Keratinocyte (primary cell): Measurements from ENCODE around the gene FSTL1. TPM values are rescaled to one million over a fixed set of nuclear protein-coding genes. Genes with fewer than 3 reads are reported as not detected.

Source experiments
- DNase-seq: peaks from one replicate; pipeline ENCODE4 v3.0.0-alpha.2; 2011; ENCODE audit warnings: low read depth, missing footprints, low spot score
- FAIRE-seq: peaks from 2 replicates; lab custom pipeline; 2011; peaks lifted over from hg19 to GRCh38; lab: Jason Lieb, UNC
- H2AFZ ChIP-seq: 2 replicates; pipeline ENCODE4 v1.6.0; 2012; ENCODE audit warnings: low read length, control low read depth, inconsistent platforms; ENCODE audit not compliant: control insufficient read depth
- H3K27ac ChIP-seq: 2 replicates; pipeline ENCODE4 v1.5.1; 2011; ENCODE audit warnings: low read length; ENCODE audit not compliant: control insufficient read depth, insufficient read depth
- H3K27me3 ChIP-seq: 3 replicates; pipeline ENCODE4 v1.6.0; 2011; ENCODE audit warnings: low read length; ENCODE audit not compliant: control insufficient read depth, insufficient read depth; ENCODE audit errors: extremely low read depth
- H3K36me3 ChIP-seq, 2 experiments: 2 replicates in 1 of 2; 3 replicates in 1 of 2; pipeline ENCODE4 v1.5.1; 2011; ENCODE audit warnings: low read length in 2 of 2, mild to moderate bottlenecking in 1 of 2; ENCODE audit not compliant: control insufficient read depth in 2 of 2, insufficient read depth in 2 of 2; ENCODE audit errors: extremely low read depth in 1 of 2
- H3K4me1 ChIP-seq: 3 replicates; pipeline ENCODE4 v1.5.1; 2011; ENCODE audit warnings: low read length; ENCODE audit not compliant: control insufficient read depth, insufficient read depth; ENCODE audit errors: extremely low read depth
- H3K4me2 ChIP-seq: 3 replicates; pipeline ENCODE4 v1.6.0; 2011; ENCODE audit warnings: low read depth, low read length; ENCODE audit not compliant: control insufficient read depth, insufficient read depth; ENCODE audit errors: extremely low read depth
- H3K4me3 ChIP-seq, 3 experiments: fragments of 200-600 bp in 1 of 3; sonication (generic) in 1 of 3; 2 replicates in 2 of 3; 3 replicates in 1 of 3; pipeline ENCODE4 v1.5.1; 2011 to 2016; ENCODE audit warnings: low read length in 3 of 3, mild to moderate bottlenecking in 3 of 3, control low read depth in 2 of 3, inconsistent platforms in 1 of 3, low read depth in 1 of 3, mixed read lengths in 1 of 3, mixed run types in 1 of 3, moderate library complexity in 1 of 3; ENCODE audit not compliant: control insufficient read depth in 2 of 3, insufficient read depth in 2 of 3; ENCODE audit errors: extremely low read depth in 1 of 3
- H3K79me2 ChIP-seq: 2 replicates; pipeline ENCODE4 v1.6.0; 2012; ENCODE audit warnings: low read length; ENCODE audit not compliant: control insufficient read depth, insufficient read depth
- H3K9ac ChIP-seq: 3 replicates; pipeline ENCODE4 v1.6.0; 2011; ENCODE audit warnings: low read length; ENCODE audit not compliant: control insufficient read depth, insufficient read depth; ENCODE audit errors: extremely low read depth
- H3K9me1 ChIP-seq: 3 replicates; pipeline ENCODE4 v1.6.0; 2011; ENCODE audit warnings: low read length; ENCODE audit not compliant: control insufficient read depth, insufficient read depth; ENCODE audit errors: extremely low read depth
- H3K9me3 ChIP-seq: 2 replicates; pipeline ENCODE4 v1.5.1; 2012; ENCODE audit warnings: low read depth, low read length; ENCODE audit not compliant: control insufficient read depth
- H4K20me1 ChIP-seq: 3 replicates; pipeline ENCODE4 v1.6.0; 2011; ENCODE audit warnings: low read length; ENCODE audit not compliant: control insufficient read depth, insufficient read depth; ENCODE audit errors: extremely low read depth
- CTCF ChIP-seq, 3 experiments: IDR thresholded peaks in 1 of 3; conservative IDR thresholded peaks in 1 of 3; optimal IDR thresholded peaks in 1 of 3; 2 replicates in 2 of 3; 3 replicates in 1 of 3; pipeline versions ENCODE3 to v1.5.1; 2011; ENCODE audit warnings: low read length in 3 of 3, mild to moderate bottlenecking in 3 of 3, moderate library complexity in 2 of 3, control low read depth in 1 of 3, inconsistent platforms in 1 of 3; ENCODE audit not compliant: insufficient read depth in 2 of 3; ENCODE audit errors: extremely low read depth in 1 of 3
- EZH2 ChIP-seq: IDR thresholded peaks from one replicate; pipeline ENCODE4 v1.6.1; 2012; ENCODE audit warnings: inconsistent platforms, mild to moderate bottlenecking, low read length, moderate library complexity
- dilution Hi-C: fragments of 300-500 bp; cut with MboI; formaldehyde crosslinking; loops from one replicate; pipeline ENCODE4 v1.7.0; 2020; ENCODE audit warnings: low sequenced_read_pairs; ENCODE audit not compliant: extremely low pct_ligation_motif_present
- polyA plus RNA-seq, 5 experiments: library from polyadenylated mRNA; depleted of rRNA in 3 of 5; stranded (reverse) in 3 of 5; stranded (forward) in 1 of 5; unstranded in 1 of 5; fragments of >200 nt; gene quantifications; 1 replicate in 1 of 5; 2 replicates in 3 of 5; 3 replicates in 1 of 5; pipeline versions ENCODE4 v1.2.1 to v1.2.3, GENCODE V29; 2011 to 2012; ENCODE audit warnings: missing spikeins in 2 of 5, low read depth in 1 of 5, low replicate concordance in 1 of 5

Gene FSTL1
- polyA plus RNA-seq, 1 donor (not counting 4 experiments of a cell fraction or from before 2014, with no cell fraction given), result 59.0 TPM

- FAIRE-seq, result no peak
- peaks cover 5% of the 10 kb centered on the region for H3K27me3 ChIP-seq
- H3K9ac ChIP-seq, result no peak overlapping the region
- no peaks in the 10 kb centered on the region for H3K36me3 ChIP-seq
- no peaks in the 10 kb centered on the region for H3K9me3 ChIP-seq
- no peak overlapping the region for H3K27ac ChIP-seq
- H3K4me1 ChIP-seq, result no peaks in the 10 kb centered on the region
- no peaks in the 10 kb centered on the region for H3K79me2 ChIP-seq
- H3K4me3 ChIP-seq, result no peak overlapping the region
- H3K4me2 ChIP-seq, result no peak overlapping the region
- TF ChIP-seq CTCF (optimal IDR thresholded peaks at IDR 0.05 in 1 of 3, IDR thresholded peaks at IDR 0.05 in 1 of 3, conservative IDR thresholded peaks at IDR 0.05 in 1 of 3; ENCODE audit: extremely low read depth in 1 of 3, insufficient read depth in 2 of 3, low read length in 3 of 3) (no peak), EZH2 (no peak)
- H2AFZ ChIP-seq, result no peak overlapping the region
- dilution Hi-C loops, result no loop called here
- DNase-seq, result no peak
- H4K20me1 ChIP-seq, result no peaks in the 10 kb centered on the region
- H3K9me1 ChIP-seq, result no peaks in the 10 kb centered on the region
Measured at GRCh38 chr3:120364821-120365220, 86.0 kb downstream of the FSTL1 start.

GRCh38 chr3:120364101-120364500, 86.7 kb downstream of the FSTL1 start:
- Histone ChIP-seq H3K27me3 (peaks cover 5% of the 10 kb centered on the region), H4K20me1 (no peaks in the 10 kb centered on the region), H2AFZ (no peak overlapping the region), H3K9me1 (no peaks in the 10 kb centered on the region), H3K9ac (no peak overlapping the region), H3K4me3 (no peak overlapping the region), H3K4me2 (no peak overlapping the region), H3K36me3 (no peaks in the 10 kb centered on the region), H3K79me2 (no peaks in the 10 kb centered on the region), H3K9me3 (no peaks in the 10 kb centered on the region), H3K4me1 (no peaks in the 10 kb centered on the region), H3K27ac (no peak overlapping the region)
- no peak for FAIRE-seq
- DNase-seq, result no peak
- dilution Hi-C loops, result no loop called here
- TF ChIP-seq CTCF (optimal IDR thresholded peaks at IDR 0.05 in 1 of 3, IDR thresholded peaks at IDR 0.05 in 1 of 3, conservative IDR thresholded peaks at IDR 0.05 in 1 of 3; ENCODE audit: extremely low read depth in 1 of 3, insufficient read depth in 2 of 3, low read length in 3 of 3), result no peak
- no peak for TF ChIP-seq EZH2
